Thymus (tissue), 11 donors: ENCODE data around the gene FIBP. TPM values are rescaled to one million over a fixed set of nuclear protein-coding genes. Genes with fewer than 3 reads are reported as not detected.

Experiments
- DNase-seq, 9 donors: peaks; one replicate each; pipeline ENCODE4 v3.0.0-alpha.2; 2013; ENCODE audit warnings: low spot score in 9 of 9, low read depth in 6 of 9, missing footprints in 1 of 9
- H3K27ac ChIP-seq, 2 donors: one replicate each; pipeline ENCODE4 v1.5.1; 2013; ENCODE audit warnings: control low read depth in 1 of 2, low read depth in 1 of 2, low read length in 1 of 2, mild to moderate bottlenecking in 1 of 2, moderate library complexity in 1 of 2
- H3K27me3 ChIP-seq, 2 donors: one replicate each; pipeline ENCODE4 v1.5.1; 2013; ENCODE audit warnings: low read length in 1 of 2; ENCODE audit not compliant: control insufficient read depth in 2 of 2, insufficient read depth in 1 of 2
- H3K36me3 ChIP-seq, 2 donors: one replicate each; pipeline ENCODE4 v1.5.1; 2013; ENCODE audit warnings: low read length in 1 of 2, mild to moderate bottlenecking in 1 of 2, moderate library complexity in 1 of 2; ENCODE audit not compliant: control insufficient read depth in 2 of 2, insufficient read depth in 2 of 2
- H3K4me1 ChIP-seq, 2 donors: one replicate each; pipeline ENCODE4 v1.5.1; 2013; ENCODE audit warnings: low read length in 2 of 2; ENCODE audit not compliant: control insufficient read depth in 2 of 2, insufficient read depth in 2 of 2
- H3K4me3 ChIP-seq, 2 donors: one replicate each; pipeline ENCODE4 v1.5.1; 2013; ENCODE audit warnings: low read length in 2 of 2, control low read depth in 1 of 2, mild to moderate bottlenecking in 1 of 2
- H3K9me3 ChIP-seq, 2 donors: one replicate each; pipeline ENCODE4 v1.5.1; 2013; ENCODE audit warnings: low read length in 1 of 2, mild to moderate bottlenecking in 1 of 2; ENCODE audit not compliant: control insufficient read depth in 2 of 2, insufficient read depth in 1 of 2
- WGBS: extraction: QIAGEN DNeasy Blood & Tissue Kit; methylation state at CpG from one replicate; pipeline ENCODE4 v1.1.7; 2013; 5-methylcytosine and 5-hydroxymethylcytosine counted together
- polyA plus RNA-seq: library from polyadenylated mRNA; stranded (reverse); fragments of 200-250 nt; gene quantifications from one replicate; pipeline ENCODE4 v1.2.3, GENCODE V29; 2013
- total RNA-seq: library from RNA; stranded (reverse); fragments of 120-200 nt; gene quantifications from one replicate; pipeline ENCODE4 v1.2.4, GENCODE V29; 2013
- donor health status: healthy.

The FIBP gene
- total and polyA plus RNA-seq, 2 donors = 70.9 to 71.0 TPM

DNA sequence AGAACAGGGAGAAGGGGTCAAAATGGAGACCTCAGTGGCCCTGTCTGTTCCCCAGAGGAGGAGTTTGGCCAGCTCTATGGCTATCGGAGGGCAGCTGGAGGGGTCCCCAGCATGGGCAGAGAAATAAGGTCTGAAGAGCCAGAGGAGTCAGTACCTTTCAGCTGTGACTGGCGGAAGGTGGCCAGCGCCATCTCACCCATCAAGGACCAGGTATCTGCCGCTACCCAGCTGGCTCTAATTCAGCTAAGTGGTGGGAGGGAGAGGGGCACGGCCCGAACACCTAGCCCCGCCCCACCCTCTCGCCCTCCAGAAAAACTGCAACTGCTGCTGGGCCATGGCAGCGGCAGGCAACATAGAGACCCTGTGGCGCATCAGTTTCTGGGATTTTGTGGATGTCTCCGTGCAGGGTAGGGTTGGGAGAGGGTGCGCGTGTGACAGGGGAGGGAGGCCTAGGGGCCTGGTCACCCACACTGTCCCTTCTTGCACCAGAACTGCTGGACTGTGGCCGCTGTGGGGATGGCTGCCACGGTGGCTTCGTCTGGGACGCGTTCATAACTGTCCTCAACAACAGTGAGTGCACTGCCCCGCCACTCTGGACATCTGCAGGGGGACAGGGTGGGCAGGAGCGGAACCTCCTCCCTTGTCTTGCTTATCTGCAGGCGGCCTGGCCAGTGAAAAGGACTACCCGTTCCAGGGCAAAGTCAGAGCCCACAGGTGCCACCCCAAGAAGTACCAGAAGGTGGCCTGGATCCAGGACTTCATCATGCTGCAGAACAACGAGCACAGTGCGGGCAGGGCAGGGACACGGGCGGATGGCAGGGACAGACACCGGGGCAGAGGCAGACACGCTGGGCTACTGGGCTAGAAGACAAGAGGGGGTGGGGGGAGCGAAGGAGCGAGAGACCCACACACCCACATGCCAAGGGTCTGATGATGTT lies 5.9 kb downstream of the FIBP start:
- WGBS = 98% methylated on average over 30 of the region's 30 CpGs
- DNase-seq = no peak
- Histone ChIP-seq H3K4me1 (peaks cover 0 to 29% of the 10 kb centered on the region in 2 donors), H3K27ac (no peak overlapping the region), H3K9me3 (peaks cover 0 to 5% of the 10 kb centered on the region in 2 donors), H3K36me3 (peaks cover 26 to 50% of the 10 kb centered on the region in 2 donors), H3K4me3 (no peak overlapping the region), H3K27me3 (no peaks in the 10 kb centered on the region)

DNA sequence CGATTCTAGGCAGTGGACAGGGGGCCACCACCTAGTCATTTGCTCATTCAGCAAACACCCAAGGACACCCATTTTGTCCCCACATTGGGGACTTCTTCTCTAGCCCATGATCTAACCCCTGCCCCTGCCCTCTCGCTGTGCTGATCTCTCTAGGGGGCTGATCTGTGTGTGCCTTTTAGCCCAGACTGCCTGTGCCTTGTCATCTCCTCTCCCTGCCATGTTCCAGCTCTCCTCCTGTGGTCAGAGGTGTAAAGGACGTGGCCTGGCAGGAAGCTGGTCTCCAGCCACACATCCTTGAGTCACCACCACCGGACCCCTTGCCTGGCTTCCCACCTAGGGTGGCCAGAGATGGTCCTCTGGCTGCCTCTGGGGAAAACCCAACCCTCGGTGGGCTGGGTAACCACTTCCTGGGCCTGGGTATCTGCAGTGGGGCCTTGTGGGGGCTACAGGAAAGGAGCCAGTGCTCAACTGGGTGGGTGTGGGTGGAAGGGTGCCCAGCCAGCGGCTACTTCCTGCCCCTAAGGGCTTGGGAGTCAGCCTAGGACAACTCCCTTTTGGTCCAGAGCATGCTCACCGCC lies 7.3 kb downstream of the FIBP start:
- 47% methylated on average over 7 of the region's 7 CpGs for WGBS
- no peak overlapping the region for H3K27ac ChIP-seq
- no peak for DNase-seq

DNA sequence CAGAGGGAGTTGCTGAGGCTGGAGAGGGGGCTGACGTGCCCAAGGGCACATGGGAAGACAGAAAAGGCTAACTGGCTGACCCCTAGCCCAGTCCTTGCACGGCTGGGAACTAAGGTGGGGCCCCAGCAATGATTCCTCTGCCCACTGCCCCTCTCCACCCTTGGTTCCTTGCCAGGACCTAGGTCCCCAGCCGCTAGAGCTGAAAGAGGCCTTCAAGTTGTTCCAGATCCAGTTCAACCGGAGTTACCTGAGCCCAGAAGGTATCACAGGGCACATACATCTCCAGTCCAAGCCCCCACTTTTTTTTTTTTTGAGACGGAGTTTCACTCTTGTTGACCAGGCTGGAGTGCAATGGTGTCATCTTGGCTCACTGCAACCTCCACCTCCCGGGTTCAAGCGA lies 8.2 kb downstream of the FIBP start:
- DNase-seq = no peak
- Histone ChIP-seq H3K9me3 (peaks cover 0 to 5% of the 10 kb centered on the region in 2 donors), H3K36me3 (peaks cover 19 to 32% of the 10 kb centered on the region in 2 donors), H3K27ac (no peak overlapping the region), H3K4me3 (no peak overlapping the region), H3K4me1 (peaks cover 0 to 23% of the 10 kb centered on the region in 2 donors), H3K27me3 (no peaks in the 10 kb centered on the region)
- WGBS = 83% methylated on average over 7 of the region's 7 CpGs

More for the DNA sequence above, 7.3 kb downstream of the FIBP start:
- peaks cover 23 to 40% of the 10 kb centered on the region in 2 donors for H3K36me3 ChIP-seq
- H3K27me3 ChIP-seq = no peaks in the 10 kb centered on the region
- no peak overlapping the region for H3K4me3 ChIP-seq
- H3K9me3 ChIP-seq = peaks cover 0 to 5% of the 10 kb centered on the region in 2 donors
- H3K4me1 ChIP-seq = peaks cover 0 to 25% of the 10 kb centered on the region in 2 donors

DNA sequence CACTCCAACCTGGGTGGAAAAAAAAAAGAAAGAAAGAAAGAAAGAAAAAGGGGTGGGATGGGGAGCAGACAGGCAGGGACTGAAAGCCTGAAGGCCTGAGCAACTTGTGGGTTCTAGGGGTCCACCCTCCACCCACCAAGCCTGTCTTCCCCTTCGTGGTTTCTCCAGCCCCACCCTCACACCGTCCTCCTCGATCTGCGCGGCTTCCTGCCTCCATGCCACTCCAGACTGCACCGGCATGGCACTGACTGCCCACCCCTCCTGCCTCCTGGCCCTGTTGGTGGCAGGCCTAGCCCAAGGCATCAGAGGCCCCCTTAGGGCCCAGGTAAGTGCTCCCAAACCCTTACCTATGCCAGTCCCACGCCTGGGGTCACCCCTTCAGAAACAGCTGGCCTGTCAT lies 8.7 kb downstream of the FIBP start, which contains the start of gene CTSW:
TSS of gene CTSW (plus strand) at position 221 of the 400 bp plus-strand sequence. CDS start at position 239, 18 bp downstream.
- Histone ChIP-seq H3K27ac (peak within 1 kb of the TSS in 1 of 2 donors; percentile 8), H3K36me3 (peaks cover 19 to 28% of the 10 kb centered on the region in 2 donors), H3K4me1 (peaks cover 0 to 19% of the 10 kb centered on the region in 2 donors), H3K4me3 (no peak within 1 kb of the TSS), H3K27me3 (no peaks in the 10 kb centered on the region), H3K9me3 (peaks cover 0 to 5% of the 10 kb centered on the region in 2 donors)
- DNase-seq = peak in 1 of 9 donors; percentile 45
- WGBS = 8% methylated on average over 7 of the region's 7 CpGs

DNA sequence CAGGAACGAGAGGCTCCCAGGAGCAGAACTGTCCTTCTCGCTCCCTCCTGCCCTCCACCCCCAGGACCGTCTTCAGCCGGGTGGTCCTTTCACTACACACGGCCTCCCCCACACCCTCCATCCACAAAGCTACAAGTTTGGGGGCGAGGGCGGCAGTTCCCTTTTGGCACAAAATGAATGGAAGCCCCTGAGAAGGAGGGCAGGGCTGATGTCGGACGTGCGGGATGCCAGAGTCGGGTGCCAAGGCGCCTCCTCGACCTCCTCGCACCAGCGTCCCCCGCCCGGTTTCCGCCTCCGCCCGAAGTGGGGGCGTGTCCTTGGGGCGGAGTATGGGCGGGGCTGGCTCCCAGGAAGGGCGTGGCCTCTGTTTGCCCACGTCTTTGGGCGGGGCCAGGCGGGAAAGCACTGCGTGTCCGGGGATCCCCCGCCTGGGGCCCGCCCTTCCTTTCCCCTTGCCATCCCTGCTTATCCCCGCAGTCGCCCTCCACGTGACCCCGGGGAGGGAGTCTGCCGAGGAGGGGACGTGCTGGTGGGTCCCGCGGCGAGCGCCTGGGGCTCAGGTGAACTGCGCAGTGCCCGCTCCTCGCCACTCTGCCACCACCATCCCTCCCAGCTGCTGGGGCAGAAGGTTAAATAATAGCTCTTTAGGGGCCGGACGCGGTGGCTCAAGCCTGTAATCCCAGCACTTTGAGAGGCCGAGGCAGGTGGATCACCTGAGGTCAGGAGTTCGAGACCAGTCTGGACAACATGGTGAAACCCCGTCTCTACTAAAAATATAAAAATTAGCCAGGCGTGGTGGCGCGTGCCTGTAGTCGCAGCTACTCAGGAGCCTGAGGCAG lies 14.7 kb downstream of the FIBP start:
- Histone ChIP-seq H3K27me3 (peaks cover 11 to 42% of the 10 kb centered on the region in 2 donors), H3K36me3 (peaks cover 0 to 1% of the 10 kb centered on the region in 2 donors), H3K4me3 (peak overlapping the region; percentile 49 to 62), H3K27ac (peak overlapping the region; percentile 23 to 61), H3K4me1 (peaks cover 10 to 15% of the 10 kb centered on the region in 2 donors), H3K9me3 (no peaks in the 10 kb centered on the region)
- peak; percentile 73 to 95 (median 88) for DNase-seq
- WGBS = 9% methylated on average over 54 of the region's 54 CpGs

DNA sequence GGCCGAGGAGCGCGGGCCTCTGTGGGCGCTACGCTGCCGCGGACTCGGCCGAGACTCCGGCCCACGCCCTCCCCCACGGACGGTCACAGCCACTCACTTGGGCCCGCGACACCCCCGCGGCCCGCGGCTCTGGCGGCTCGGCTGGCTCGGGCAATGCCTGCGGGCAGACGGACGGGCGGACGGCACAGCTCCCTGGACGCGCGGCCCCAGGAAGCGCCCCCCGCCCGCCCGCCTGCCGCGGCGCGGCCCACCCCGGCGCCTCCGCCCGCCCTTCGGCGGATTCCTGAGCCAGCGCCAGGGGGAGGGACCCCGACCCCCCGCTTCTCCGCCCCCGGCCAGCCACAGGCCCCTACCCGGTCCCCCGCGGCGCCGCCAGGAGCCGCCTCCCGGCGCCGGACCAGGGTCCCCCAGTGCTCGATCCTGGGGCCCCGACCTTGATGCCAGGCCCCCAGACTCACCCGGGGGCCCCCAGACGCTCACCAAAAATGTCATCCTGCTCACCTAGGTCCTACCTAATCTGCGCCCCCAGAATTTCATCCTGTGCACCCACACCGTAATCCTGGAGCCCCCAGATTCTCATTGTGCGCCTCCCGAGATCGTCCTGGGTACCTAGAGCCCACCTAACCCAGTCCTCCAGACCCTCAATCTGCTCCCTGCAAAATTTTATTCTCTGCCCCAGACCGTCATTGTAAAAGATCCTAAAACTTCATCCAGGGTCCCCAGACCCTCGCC lies 15.5 kb downstream of the FIBP start, which contains the start of gene EFEMP2:
TSS of gene EFEMP2 (minus strand) at position 215 of the 732 bp plus-strand sequence. CDS start 446 bp downstream, outside the sequence.
- peak within 1 kb of the TSS; percentile 49 to 62 for H3K4me3 ChIP-seq
- no peak for DNase-seq
- peaks cover 0 to 9% of the 10 kb centered on the region in 2 donors for H3K36me3 ChIP-seq
- H3K27ac ChIP-seq = peak within 1 kb of the TSS; percentile 23 to 61
- 9% methylated on average over 68 of the region's 69 CpGs for WGBS
- H3K4me1 ChIP-seq = peaks cover 10 to 15% of the 10 kb centered on the region in 2 donors
- H3K27me3 ChIP-seq = peaks cover 11 to 42% of the 10 kb centered on the region in 2 donors
- H3K9me3 ChIP-seq = no peaks in the 10 kb centered on the region

DNA sequence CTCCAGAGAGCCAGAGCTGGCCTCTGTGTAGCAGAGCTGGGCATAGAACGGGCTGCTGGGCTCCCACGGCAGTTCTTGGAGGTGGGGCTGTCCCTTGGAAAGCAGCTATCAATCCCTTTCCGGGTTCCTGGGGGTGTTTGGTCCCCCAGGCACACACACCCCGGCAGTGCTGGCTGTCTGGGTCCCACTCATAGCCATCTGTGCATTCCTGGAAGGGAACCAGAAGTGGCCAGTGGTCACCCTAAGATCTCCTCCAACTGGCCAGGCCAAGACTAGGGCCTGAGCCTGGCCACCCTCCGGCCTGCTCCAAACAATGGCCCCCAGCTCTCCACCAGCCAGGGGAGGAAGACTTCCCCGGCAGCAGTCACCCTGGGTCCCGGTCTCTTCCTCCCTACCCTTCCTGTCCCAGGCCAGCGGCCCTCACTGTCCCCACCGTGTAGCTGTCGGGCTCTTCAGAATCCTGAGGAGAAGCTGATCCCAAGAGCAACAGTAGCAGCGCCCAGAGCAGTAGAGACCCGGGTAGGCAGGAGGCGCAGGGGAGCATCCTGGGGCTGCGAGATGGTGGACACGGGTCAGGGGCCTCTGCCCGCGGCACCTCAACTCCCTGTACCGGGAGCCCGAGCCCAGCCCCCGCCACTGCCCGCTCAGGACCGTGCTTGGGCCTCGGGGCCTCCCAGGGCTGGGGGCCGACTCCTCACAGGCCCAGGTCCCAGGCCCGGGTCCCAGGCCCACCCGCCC lies 16.3 kb downstream of the FIBP start:
- peak overlapping the region; percentile 16 to 62 for H3K4me3 ChIP-seq
- peaks cover 5 to 15% of the 10 kb centered on the region in 2 donors for H3K36me3 ChIP-seq
- H3K4me1 ChIP-seq = peaks cover 10 to 20% of the 10 kb centered on the region in 2 donors
- peak overlapping the region in 1 of 2 donors; percentile 7 for H3K27ac ChIP-seq
- no peaks in the 10 kb centered on the region for H3K9me3 ChIP-seq
- DNase-seq = no peak
- H3K27me3 ChIP-seq = peaks cover 11 to 42% of the 10 kb centered on the region in 2 donors
- 84% methylated on average over 26 of the region's 26 CpGs for WGBS
